Gastrocnemius medialis (tissue), 4 donors: ENCODE measurements around the gene SAMD8. TPM values are rescaled to one million over a fixed set of nuclear protein-coding genes. Genes with fewer than 3 reads are reported as not detected.

ENCODE experiments used
- ATAC-seq, 2 donors: fragments of 150-250 bp; one replicate each; pipeline ENCODE4 v1.9.1; 2016
- DNase-seq, 2 donors: peaks; one replicate each; pipeline ENCODE4 v3.0.0-alpha.2; 2019
- H3K27ac ChIP-seq, 4 donors: fragments of 200-600 bp; sonication (generic); 1 replicate in 1 of 4; 2 replicates in 3 of 4; pipeline ENCODE4 v1.5.1; 2016 to 2018; ENCODE audit warnings: mild to moderate bottlenecking in 2 of 4, moderate library complexity in 1 of 4
- H3K27me3 ChIP-seq, 3 donors: fragments of 200-600 bp; sonication (generic) in 2 of 3; 1 replicate in 1 of 3; 2 replicates in 2 of 3; pipeline versions ENCODE4 v1.5.1 to v1.6.0; 2016 to 2019; ENCODE audit warnings: mild to moderate bottlenecking in 1 of 3, moderate library complexity in 1 of 3
- H3K36me3 ChIP-seq, 2 donors: fragments of 200-600 bp; sonication (generic) in 1 of 2; one replicate each; pipeline ENCODE4 v1.5.1; 2017 to 2018
- H3K4me1 ChIP-seq, 2 donors: fragments of 200-600 bp; sonication (generic) in 1 of 2; one replicate each; pipeline ENCODE4 v1.5.1; 2016 to 2017; ENCODE audit warnings: mild to moderate bottlenecking in 2 of 2
- H3K4me3 ChIP-seq, 4 donors: fragments of 200-600 bp; sonication (generic) in 3 of 4; 1 replicate in 1 of 4; 2 replicates in 3 of 4; pipeline ENCODE4 v1.5.1; 2016 to 2019; ENCODE audit warnings: mild to moderate bottlenecking in 2 of 4
- H3K9me3 ChIP-seq, 3 donors: fragments of 200-600 bp; sonication (generic) in 2 of 3; 1 replicate in 1 of 3; 2 replicates in 2 of 3; pipeline ENCODE4 v1.5.1; 2016 to 2019
- CTCF ChIP-seq, 5 experiments: fragments of 450-650 bp in 3 of 5; fragments of 200-600 bp in 2 of 5; sonication (generic) in 2 of 5; IDR thresholded peaks in 4 of 5; conservative IDR thresholded peaks in 1 of 5; 1 replicate in 4 of 5; 2 replicates in 1 of 5; pipeline ENCODE4 v1.5.1; 2016 to 2019; ENCODE audit warnings: antibody characterized with exemption in 5 of 5, mild to moderate bottlenecking in 3 of 5, moderate library complexity in 3 of 5
- POLR2A ChIP-seq, 2 donors: fragments of 450-650 bp; IDR thresholded peaks; one replicate each; pipeline ENCODE4 v1.6.1; 2017; ENCODE audit warnings: antibody characterized with exemption in 2 of 2, mild to moderate bottlenecking in 2 of 2, moderate library complexity in 2 of 2
- in situ Hi-C, 4 donors: fragments of 200-750 bp; cut with MboI; loops; one replicate each; pipeline versions ENCODE4 v1.15.0 to v1.8.0; 2017; ENCODE audit warnings: low sequenced_read_pairs in 4 of 4
- intact Hi-C: fragments of 100-400 bp; cut with DNase I; formaldehyde crosslinking; loops from one replicate; pipeline ENCODE4 v1.15.1; 2023; ENCODE audit warnings: low total_unique reads
- total RNA-seq, 4 donors: library from RNA; depleted of rRNA; stranded (reverse); fragments of >200 nt; gene quantifications; one replicate each; pipeline versions ENCODE4 v1.1.0 to v1.2.3, GENCODE V29; 2016

SAMD8 gene
- total RNA-seq, 4 donors from 2014 or later: 46.2 to 125 (median 68.9) TPM

GRCh38 chr10:75102830-75103673 is 8.4 kb upstream of the SAMD8 start:
- Histone ChIP-seq H3K36me3 (no peaks in the 10 kb centered on the region), H3K9me3 (no peaks in the 10 kb centered on the region), H3K27me3 (no peaks in the 10 kb centered on the region), H3K27ac (peak overlapping the region; percentile 97 to 100 (median 98)), H3K4me1 (peaks cover 80 to 83% of the 10 kb centered on the region in 2 donors), H3K4me3 (no peak overlapping the region)
- ATAC-seq: no peak
- in situ Hi-C loops (loop anchor here in 1 of 4 donors (10.0 kb wide), 1 partner anchor 838 kb away; no protein-coding TSS in a partner anchor), intact Hi-C loops (loop anchor here (10.0 kb wide), 1 partner anchor 948 kb away; the partner anchor contains the start of genes ADK and AP3M1)
- peak in 1 of 2 donors; percentile 14 for DNase-seq
- TF ChIP-seq CTCF (IDR thresholded peaks at IDR 0.05 in 4 of 5, conservative IDR thresholded peaks at IDR 0.05 in 1 of 5): no peak
- TF ChIP-seq POLR2A (IDR thresholded peaks at IDR 0.05): no peak

- H3K9me3 ChIP-seq: no peaks in the 10 kb centered on the region
- ATAC-seq (no peak), DNase-seq (peak in 1 of 2 donors; percentile 19)
- TF ChIP-seq POLR2A (IDR thresholded peaks at IDR 0.05): no peak
- no peak for TF ChIP-seq CTCF (IDR thresholded peaks at IDR 0.05 in 4 of 5, conservative IDR thresholded peaks at IDR 0.05 in 1 of 5)
- no peaks in the 10 kb centered on the region for H3K27me3 ChIP-seq
- H3K4me1 ChIP-seq: peaks cover 80 to 83% of the 10 kb centered on the region in 2 donors
- H3K36me3 ChIP-seq: no peaks in the 10 kb centered on the region
- no peak overlapping the region for H3K4me3 ChIP-seq
- H3K27ac ChIP-seq: peak overlapping the region; percentile 97 to 100 (median 98)
- in situ Hi-C loops (loop anchor here in 1 of 4 donors (10.0 kb wide), 1 partner anchor 839 kb away; no protein-coding TSS in a partner anchor), intact Hi-C loops (loop anchor here (10.0 kb wide), 1 partner anchor 949 kb away; the partner anchor contains the start of genes ADK and AP3M1)
These were observed 7.4 kb upstream of the SAMD8 start for GRCh38 chr10:75103881-75104686.

- DNase-seq (peak in 1 of 2 donors; percentile 11), ATAC-seq (no peak)
- in situ Hi-C loops (loop anchor here in 1 of 4 donors (10.0 kb wide), 1 partner anchor 840 kb away; no protein-coding TSS in a partner anchor), intact Hi-C loops (loop anchor here (10.0 kb wide), 1 partner anchor 950 kb away; the partner anchor contains the start of genes ADK and AP3M1)
- Histone ChIP-seq H3K4me3 (no peak overlapping the region), H3K4me1 (peaks cover 80 to 85% of the 10 kb centered on the region in 2 donors), H3K9me3 (no peaks in the 10 kb centered on the region), H3K27me3 (no peaks in the 10 kb centered on the region), H3K27ac (peak overlapping the region; percentile 97 to 100 (median 98)), H3K36me3 (no peaks in the 10 kb centered on the region)
- no peak for TF ChIP-seq CTCF (IDR thresholded peaks at IDR 0.05 in 4 of 5, conservative IDR thresholded peaks at IDR 0.05 in 1 of 5)
- TF ChIP-seq POLR2A (IDR thresholded peaks at IDR 0.05): no peak
These were observed 6.6 kb upstream of the SAMD8 start for GRCh38 chr10:75104842-75105241.

GRCh38 chr10:75105576-75106197 is 5.8 kb upstream of the SAMD8 start:
- no peaks in the 10 kb centered on the region for H3K36me3 ChIP-seq
- peaks cover 80 to 84% of the 10 kb centered on the region in 2 donors for H3K4me1 ChIP-seq
- in situ Hi-C loops: loop anchor here in 1 of 4 donors (10.0 kb wide), 1 partner anchor 841 kb away; no protein-coding TSS in a partner anchor
- H3K27me3 ChIP-seq: no peaks in the 10 kb centered on the region
- no peaks in the 10 kb centered on the region for H3K9me3 ChIP-seq
- TF ChIP-seq POLR2A (IDR thresholded peaks at IDR 0.05) (no peak), CTCF (IDR thresholded peaks at IDR 0.05 in 4 of 5, conservative IDR thresholded peaks at IDR 0.05 in 1 of 5) (no peak)
- DNase-seq: no peak
- ATAC-seq: no peak
- H3K4me3 ChIP-seq: no peak overlapping the region
- intact Hi-C loops: loop anchor here (10.0 kb wide), 1 partner anchor 951 kb away; the partner anchor contains the start of genes ADK and AP3M1
- H3K27ac ChIP-seq: peak overlapping the region; percentile 97 to 100 (median 98)
